Muscle of back (tissue), 13 donors: Measurements from ENCODE around the gene SULT1C4. TPM values are rescaled to one million over a fixed set of nuclear protein-coding genes. Genes with fewer than 3 reads are reported as not detected.
A peak's percentile ranks its signal among the peaks of the same experiment; 100 is the strongest.
"Not testable (repeated sequence)": the region's sequence is repeated elsewhere in the genome, so short reads cannot be mapped to it uniquely, and the experiment has no call there.

Experiments used
- DNase-seq, 3 donors: peaks; one replicate each; pipeline versions ENCODE4 v3.0.0 to v3.0.0-alpha.2; 2013
- long read RNA-seq, 9 donors: transcript quantifications; one replicate each; lab custom pipeline, GENCODE V29; 2026
- polyA plus RNA-seq, 10 donors: library from polyadenylated mRNA; unstranded; fragments of 120-200 nt; gene quantifications; one replicate each; pipeline ENCODE4 v1.2.1, GENCODE V29; 2013; ENCODE audit not compliant: insufficient read length in 10 of 10

Gene SULT1C4
- polyA plus RNA-seq, result 10 to 100 TPM; 14.2 to 25.8 (median 19.5) TPM
- long read RNA-seq, donor 1, transcript SULT1C4-202 (5 exons, 1,045 nt), result major isoform, 9 of 9 reads
- long read RNA-seq, donor 1, partial matches to known transcripts, result 0 of 9 reads
- long read RNA-seq, donor 1, other reads (novel, unspliced or antisense), result 0 of 9 reads
- long read RNA-seq, donor 2, partial matches to known transcripts, result 0 of 3 reads
- long read RNA-seq, donor 2, other reads (novel, unspliced or antisense), result 0 of 3 reads
- long read RNA-seq, donor 3, result 0 reads
- long read RNA-seq, donor 4, result 0 reads
- long read RNA-seq, donor 5, partial matches to known transcripts, result 0 of 4 reads
- long read RNA-seq, donor 5, other reads (novel, unspliced or antisense), result 0 of 4 reads
- long read RNA-seq, donor 6, partial matches to known transcripts, result 24 of 28 reads
- long read RNA-seq, donor 6, other reads (novel, unspliced or antisense), result 0 of 28 reads
- long read RNA-seq, donor 7, partial matches to known transcripts, result 0 of 5 reads
- long read RNA-seq, donor 7, other reads (novel, unspliced or antisense), result 0 of 5 reads
- long read RNA-seq, donor 8, result 0 reads
- long read RNA-seq, donor 9, partial matches to known transcripts, result 0 of 1 reads
- long read RNA-seq, donor 9, other reads (novel, unspliced or antisense), result 0 of 1 reads

DNA sequence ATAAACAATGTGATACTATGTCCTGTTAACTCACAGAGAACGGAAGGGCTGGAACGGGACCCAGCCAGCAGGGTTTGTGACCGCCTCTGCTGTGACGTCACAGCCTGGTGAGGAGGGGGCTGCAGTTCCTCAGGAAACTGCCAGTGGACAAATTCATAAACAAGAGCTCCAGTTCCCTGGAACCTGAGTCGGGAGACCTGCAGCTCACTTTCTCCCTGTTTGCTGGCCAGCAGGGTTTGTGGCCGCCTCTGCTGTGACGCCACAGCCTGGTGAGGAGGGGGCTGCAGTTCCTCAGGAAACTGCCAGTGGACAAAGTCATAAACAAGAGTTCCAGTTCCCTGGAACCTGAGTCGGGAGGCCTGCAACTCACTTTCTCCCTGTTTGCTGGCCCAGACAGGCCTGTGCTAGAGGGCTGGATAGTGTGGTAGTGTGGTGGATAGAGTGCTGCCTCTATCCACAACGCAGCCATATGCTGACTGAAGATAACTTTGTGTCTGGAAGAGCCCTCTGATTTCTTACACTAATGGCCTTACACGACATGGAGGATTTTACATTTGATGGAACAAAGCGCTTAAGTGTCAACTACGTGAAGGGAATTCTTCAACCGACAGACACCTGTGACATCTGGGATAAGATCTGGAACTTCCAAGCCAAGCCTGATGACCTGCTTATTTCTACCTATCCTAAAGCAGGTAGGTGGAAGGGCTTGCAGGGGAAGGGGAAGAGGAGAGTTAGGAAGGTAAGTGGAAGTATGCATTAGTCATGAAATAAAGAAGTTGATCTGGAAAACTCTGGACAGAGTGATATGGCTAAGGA, at the start of gene SULT1C4:
SULT1C4 (plus strand) TSS at position 140 of the 816 bp plus-strand sequence; CDS start at position 524, 384 bp downstream.
- peak; percentile 82 to 96 (median 92) for DNase-seq

DNA sequence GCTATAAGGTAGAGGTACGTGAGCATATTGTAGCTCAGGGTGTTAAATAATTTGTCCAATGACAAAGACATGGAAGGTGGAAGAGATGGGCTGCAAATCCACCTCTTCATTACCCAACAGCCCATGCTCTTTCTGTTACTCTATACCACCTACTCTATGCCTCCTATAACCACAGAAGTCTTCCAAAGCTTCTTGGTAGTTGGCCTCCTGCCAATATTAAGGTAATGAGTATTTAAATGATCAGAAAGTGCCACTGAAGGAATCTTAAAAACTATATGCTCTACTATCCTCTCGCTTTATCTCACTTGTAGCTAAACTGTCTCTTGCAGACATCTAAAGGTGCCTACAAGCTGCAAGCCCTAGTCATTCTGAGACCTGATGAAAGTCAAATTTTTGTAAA, 48.0 kb upstream of the SULT1C4 start:
- no peak for DNase-seq

DNA sequence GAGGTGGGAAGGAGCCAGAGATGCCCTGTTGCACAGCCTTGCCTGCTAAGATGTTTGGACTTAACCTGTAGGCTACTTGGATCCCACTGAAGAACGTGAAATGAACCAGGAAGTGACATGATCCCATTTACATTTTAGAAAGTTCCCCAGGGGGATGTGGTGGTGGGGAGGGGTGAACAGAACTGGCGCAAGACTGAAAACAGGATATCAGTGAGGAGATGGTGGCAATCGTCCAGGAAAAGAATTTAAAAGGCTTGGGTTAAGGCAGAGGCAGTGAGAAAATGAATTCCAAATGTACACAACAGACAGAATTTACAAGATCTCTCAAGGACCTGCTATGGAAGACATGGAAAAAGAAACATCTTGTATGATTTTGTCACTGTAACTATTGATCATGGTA, 46.8 kb upstream of the SULT1C4 start:
- DNase-seq, result peak; percentile 47 to 82 (median 57)

DNA sequence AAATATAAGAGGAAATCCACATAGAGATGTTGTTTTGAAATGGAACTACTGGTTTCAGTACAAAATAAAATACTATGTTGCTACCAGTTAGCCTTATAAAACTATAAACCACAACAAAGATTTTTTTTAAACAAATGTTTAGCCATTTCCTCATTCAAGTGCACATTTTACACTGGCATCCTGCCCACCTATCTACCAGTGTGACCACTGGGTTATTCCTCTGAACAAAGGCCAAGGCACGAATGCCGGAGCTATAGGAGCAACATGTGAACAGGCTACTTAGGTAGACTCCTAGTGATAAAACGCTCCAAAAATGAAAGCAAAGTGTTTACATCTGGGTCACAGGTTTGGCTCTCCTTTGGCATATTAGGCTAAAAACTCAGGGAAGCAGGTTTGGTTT, 31.8 kb upstream of the SULT1C4 start:
- DNase-seq, result no peak

DNA sequence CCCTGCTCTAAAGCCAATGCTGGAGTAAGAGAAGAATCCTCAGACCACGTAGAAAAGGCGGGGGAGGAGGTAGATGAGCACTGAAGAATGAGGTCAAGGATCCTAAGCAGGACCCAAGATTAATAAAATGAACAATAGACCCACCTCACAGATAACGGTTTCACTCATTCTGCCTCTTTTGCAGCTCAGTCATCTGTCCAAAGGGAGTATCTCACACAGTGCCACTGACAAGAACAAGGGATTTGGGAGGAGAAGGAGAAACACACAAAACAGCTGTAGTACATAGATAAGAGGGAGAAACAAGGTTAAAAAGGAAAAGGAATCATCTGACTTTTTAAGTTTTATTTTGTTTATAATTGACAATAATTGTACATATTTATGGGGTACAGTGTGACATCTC, 30.9 kb upstream of the SULT1C4 start:
- no peak for DNase-seq

DNA sequence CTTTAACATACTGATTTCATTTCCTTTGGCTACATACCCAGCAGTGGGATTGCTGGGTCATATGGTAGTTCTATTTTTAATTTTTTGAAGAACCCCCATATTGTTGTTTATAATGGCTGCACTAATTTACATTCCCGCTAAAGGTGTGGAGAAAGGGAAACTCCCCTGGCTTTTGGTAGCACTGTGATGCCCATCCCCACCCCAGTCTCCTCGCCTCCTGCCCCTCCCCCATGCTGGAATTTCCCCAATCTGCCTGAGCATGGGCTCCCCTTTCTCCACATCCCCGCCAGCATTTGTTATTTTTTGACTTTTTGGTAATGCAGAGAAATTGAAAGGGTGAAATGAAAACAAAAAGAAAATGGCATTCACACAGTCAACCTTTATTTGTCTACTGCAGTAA, 30.0 kb upstream of the SULT1C4 start:
- no peak for DNase-seq

DNA sequence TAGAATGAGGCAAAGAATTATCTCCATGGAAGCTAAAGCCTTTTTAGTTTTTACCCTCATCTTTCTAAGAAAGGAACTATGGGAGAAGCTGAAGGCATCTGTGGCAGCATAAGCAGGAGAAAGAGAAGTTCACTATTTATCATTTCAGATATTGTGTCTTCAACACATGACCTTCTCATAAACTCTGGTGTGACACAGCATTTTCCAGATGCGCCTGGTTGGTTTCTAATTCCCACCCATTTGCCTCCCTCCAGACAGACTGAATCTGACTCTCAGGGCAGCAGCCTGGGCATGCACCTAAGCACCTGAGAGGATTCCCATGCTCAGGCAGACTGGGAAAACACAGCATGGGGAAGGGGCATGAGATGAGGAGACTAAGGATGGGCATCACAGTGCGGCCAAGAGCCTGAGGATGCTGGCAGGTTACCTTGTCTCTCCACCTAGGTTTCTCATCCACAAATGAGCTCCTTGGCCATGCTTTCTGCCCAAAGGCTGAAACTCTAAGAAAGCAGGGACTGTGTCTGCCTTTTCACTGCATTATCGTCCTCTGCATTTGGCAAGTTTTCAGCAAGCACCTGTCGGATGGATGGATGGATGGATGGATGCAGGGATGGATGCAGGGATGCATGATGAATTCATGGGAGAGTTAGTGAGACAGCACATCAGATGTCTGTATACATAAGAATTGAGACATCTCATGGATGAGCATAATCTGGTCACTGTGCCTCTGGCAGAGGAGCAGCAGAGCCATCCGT, 28.8 kb upstream of the SULT1C4 start:
- no peak for DNase-seq

DNA sequence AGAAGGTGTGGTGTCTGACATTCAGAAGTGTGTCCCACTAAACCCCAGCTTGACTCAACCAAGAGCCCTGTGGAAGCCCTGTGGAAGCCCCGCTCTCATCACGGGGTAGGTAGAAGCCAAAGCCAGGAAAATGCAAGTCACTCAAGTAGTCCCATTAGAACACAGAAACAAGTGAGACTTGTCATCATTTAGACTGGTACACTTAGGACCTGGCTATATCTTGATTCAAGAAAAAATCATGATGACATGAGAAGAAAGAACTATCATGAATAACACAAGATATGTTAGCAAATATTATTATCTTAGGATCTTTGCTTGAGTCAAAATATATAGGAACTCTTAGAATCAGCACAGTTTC, 28.2 kb upstream of the SULT1C4 start:
- no peak for DNase-seq

DNA sequence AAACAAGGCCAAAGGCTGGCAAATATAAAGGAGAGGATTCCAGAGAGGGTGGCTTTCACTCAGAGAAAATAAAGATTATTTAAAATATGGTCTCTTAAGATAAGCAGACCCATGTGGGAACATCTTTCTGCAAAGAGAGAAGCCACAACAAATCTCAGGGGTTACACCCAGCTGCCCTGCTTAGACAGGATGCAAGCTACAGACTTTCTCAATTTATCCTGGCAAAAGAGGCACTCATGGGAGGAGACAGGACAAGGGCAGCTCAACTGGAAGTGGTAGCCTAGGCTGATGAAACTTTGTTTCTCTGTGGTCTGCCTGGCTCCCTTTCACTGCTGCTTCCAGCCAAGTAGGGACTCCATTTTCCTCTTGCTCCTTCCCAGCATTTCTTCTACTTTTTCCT, 25.9 kb upstream of the SULT1C4 start:
- no peak for DNase-seq

DNA sequence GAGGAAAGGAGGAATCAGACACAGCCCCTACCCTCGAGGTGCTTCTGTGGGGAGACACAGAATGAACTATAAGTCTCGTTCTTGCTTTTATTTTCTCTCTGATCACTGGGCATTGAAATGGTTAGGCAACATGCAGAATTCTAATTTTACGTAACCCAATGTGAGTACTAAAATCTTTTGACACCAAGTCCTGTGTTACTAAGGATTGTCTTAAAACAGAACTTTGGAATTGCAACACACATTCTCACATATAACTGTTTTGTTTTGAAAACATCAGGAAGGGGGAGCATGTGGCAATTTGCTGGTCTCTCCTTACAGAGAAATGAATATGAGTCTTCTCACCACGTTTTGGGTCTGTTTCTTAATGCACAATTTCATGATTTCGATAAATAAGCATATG, 23.6 kb upstream of the SULT1C4 start:
- no peak for DNase-seq

DNA sequence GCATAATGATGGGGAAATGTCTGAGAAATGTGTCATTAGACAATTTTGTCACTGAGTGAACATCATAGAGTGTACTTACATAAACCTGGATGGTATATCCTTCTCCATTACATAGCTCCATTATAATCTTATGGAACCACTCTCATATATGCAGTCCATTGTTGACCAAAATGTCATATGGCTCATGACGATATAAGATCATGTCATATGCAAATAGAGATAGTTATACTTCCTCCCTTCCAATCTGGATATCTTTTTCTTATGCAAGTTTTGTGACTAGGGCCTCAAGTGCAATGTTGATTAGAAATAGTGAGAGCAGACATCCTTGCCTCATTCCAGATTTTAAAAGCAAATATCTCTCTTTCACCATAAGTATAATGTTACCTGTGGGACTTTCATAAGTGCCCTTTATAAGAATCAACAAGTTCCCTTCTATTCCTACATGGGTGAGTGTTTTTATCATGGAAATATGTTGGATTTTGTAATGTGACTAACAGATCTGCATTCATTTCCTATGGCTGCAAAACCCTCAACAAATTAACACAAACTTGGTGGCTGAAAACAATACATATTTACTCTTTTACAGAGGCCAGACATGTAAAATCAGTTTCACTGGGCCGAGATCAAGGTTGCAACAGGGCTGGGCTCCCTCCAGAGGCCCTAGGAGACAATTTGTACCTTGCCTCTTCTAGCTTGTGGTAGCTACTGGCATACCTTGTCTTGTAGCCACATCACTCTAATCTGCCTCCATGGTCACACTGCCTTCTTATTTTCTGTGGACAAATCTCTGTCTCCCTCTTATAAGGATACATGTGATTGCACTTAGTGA, 21.6 kb upstream of the SULT1C4 start:
- no peak for DNase-seq

DNA sequence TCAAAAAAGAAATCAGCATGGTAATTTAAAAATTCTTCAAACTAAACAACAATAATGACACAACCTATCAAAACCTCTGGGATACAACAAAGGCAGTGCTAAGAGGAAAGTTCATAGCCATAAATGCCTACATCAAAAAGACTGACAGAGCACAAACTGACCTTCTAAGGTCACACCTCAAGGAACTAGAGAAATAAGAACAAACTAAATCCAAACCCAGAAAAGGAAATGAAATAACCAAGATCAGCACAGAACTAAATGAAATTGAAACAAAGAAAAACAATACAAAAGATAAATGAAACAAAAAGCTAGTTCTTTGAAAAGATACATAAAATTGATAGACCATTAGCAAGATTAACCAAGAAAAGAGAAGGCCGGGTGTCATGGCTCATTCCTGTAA, 18.4 kb upstream of the SULT1C4 start:
- not testable (repeated sequence) for DNase-seq

DNA sequence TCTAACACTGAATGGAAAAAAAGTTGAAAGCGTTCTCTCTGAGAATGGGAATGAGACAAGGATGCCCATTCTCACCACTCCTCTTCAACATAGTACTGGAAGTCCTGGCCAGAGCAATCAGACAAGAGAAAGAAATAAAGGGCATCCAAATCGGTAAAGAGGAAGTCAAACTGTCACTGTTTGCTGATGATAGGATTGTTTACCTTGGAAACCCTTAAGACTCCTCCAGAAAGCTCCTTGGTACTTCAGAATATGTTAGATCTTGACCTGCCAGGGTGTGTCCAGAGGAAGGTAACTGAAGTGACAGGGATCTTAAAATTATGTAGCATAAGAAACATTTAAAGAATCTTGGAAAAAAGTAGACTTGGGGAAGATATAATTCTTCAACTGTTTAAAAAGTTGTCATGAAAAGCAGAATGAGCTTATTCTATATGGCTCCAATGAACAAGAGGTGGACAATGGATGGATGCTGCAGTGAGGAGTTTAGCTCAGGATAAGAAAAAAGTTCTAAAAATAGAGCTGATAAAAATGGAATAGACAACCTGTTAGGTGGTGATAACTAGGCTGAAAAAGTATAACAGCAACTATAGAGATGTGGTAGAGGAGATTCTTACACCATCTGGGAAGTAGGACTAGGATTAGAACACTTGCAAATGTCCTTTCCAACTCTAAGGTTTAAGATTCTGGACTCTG, 16.8 kb upstream of the SULT1C4 start:
- no peak for DNase-seq

DNA sequence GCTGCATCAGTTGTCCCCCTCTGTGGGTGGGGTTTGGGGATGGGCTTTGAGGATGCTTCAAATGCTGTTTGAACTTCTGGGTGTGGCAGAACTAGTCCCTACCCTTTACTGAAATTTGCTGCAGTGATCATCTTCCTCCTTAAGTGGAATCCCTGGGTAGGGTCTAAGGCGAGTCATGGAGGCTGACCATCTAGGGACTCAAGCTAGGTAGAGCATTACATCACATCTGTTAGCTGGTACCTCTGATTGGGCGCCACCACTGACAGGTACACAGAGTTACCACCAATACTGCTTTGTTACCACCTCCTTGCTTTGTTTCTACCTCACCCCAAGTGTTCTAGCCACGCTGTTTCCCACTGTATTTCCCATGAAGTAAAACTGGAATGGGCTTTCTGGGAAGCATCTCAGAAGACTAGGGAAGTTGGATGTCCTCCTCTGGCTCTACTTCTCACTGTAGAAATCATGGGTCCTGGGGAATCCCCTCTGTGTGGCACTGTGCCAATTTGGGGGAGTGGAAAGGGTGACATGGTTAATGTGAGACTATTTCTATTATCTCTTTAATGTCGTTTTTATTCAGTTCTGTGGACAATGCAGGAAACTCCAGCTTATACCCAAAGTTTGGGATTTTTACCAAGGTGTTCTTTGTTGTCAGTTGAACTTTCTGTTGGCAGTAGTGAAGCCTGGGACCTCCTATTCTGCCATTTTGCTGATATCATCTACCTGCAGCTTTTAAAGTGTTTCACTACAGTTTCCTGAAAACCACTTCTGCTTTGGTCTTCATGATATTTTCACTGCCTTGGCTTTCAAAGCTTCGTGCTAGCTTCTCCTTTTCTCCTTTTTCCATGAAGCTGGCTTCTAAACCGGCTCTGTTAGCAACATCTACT, 14.5 kb upstream of the SULT1C4 start:
- no peak for DNase-seq

DNA sequence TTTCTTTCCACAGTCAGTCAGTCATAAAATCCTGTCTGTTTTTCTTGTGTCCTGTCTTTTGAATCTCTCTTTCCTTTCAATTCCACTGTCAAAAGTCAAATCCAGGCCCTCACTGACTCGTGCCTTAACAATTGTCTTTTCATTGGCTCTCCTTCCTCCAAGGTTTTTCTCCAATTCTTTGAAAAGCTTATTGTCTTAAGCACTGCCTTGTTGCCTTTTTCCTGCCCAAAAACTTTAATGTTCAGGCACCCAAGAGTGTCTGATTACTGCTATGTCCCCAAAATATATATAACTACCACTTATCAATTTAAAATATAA, 13.9 kb upstream of the SULT1C4 start:
- DNase-seq, result no peak

DNA sequence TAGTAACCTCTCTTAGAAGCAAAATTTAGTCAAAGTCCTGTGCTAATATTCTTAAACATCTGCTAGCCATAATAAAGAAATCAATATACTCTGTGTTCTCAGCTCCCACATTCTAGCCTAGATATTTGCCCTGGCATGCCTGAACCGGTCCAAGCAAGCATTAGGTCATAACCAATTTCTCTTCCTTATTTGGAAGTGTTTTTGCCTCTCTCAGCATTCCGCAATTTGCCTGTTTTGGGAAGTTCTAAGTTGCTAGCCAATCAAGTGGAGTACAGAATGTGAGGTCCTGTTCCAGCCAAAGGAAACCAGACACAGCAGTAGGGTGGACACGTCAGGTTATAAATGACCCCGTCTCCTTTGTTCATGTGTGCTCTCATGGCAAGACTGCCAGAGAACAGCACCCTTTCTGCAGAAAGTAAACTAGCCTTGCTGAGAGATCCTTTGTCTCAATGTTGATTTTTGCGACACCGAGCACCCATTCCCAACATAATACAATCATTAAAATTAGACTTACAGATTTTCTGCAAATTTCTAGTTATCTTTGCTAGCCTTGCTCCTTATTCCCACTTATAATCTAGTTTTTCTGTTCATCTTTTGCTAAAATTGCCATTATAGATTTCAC, 13.0 kb upstream of the SULT1C4 start:
- no peak for DNase-seq

DNA sequence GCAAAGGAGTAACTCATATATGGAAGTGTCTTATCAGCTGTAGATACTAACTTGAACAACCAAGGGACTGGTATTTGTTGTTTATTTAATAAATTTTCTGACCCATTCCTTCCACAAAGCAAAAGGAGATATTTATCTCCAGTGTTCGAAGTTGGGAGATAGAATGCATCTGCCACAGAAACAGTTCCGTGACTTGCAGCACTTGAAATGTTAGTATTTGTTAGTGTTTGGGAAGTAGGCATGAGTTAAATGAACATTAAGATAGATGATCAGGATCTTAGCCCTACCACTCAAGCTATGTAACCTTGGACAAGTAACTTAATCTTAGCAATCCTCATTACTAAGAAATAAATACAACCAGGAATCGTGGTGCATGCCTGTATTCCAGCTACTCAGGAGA, 12.1 kb upstream of the SULT1C4 start:
- no peak for DNase-seq

DNA sequence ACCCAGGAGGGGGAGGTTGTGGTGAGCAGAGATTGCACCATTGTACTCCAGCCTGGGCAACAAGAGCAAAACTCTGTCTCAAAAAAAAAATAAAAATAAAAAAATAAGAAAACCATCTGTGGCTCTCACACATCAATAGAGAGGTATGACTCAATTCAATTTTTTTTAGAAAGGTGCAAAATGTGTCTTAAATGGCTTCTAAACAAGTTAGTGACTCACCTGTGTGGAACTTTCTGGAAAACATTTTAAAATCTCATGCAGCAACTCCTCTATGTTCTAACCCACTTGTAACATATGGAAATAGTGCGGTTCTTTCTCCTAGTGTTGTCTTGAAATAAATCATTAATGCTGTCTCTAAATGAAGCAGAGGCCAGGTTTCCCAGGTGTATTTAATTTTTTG, 10.7 kb upstream of the SULT1C4 start:
- DNase-seq, result no peak
